GM06990 (cell line): ENCODE data around the gene USP31.

Experiments
- DNase-seq: peaks from one replicate; pipeline ENCODE4 v3.0.0-alpha.2; 2011; ENCODE audit not compliant: insufficient read length; ENCODE audit errors: extremely low read depth
- H3K27me3 ChIP-seq: replicated peaks from 2 replicates; pipeline ENCODE4 v1.6.0; 2011; ENCODE audit warnings: low read length; ENCODE audit not compliant: control insufficient read depth, insufficient read depth
- H3K36me3 ChIP-seq: 2 replicates; pipeline ENCODE4 v1.5.1; 2011; ENCODE audit warnings: low read length; ENCODE audit not compliant: control insufficient read depth, insufficient read depth
- H3K4me3 ChIP-seq: replicated peaks from 2 replicates; pipeline ENCODE4 v1.5.1; 2011; ENCODE audit warnings: low read depth, mild to moderate bottlenecking, control low read depth, low read length
- TF ChIP-seq, protein P1 (sequence below): IDR thresholded peaks from 2 replicates; pipeline ENCODE4 v1.5.1; 2011; ENCODE audit warnings: low read length, control low read depth, mild to moderate bottlenecking, inconsistent platforms; ENCODE audit not compliant: insufficient read depth, poor library complexity, severe bottlenecking

The USP31 gene

DNA sequence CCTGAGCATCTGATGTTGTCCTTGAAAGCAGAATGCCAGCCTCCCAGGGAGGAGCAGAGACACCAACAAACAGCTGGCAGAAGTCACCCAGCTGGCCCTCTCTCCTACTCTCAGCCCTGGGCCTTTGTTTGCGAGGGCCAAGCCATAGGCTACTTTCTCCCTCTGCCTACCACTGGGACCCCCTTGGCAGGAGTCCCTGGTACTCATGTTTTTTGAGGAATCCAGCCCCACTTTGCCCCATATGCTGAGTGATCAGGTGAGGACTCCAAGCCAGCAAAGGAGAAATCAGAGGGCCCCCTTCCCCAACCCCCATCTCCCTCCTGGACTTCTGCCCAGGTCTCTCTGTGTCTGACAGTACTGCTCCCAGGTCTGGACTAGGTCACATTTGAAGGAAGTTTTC lies 121.9 kb downstream of the USP31 start:
- TF ChIP-seq, protein P1, sequence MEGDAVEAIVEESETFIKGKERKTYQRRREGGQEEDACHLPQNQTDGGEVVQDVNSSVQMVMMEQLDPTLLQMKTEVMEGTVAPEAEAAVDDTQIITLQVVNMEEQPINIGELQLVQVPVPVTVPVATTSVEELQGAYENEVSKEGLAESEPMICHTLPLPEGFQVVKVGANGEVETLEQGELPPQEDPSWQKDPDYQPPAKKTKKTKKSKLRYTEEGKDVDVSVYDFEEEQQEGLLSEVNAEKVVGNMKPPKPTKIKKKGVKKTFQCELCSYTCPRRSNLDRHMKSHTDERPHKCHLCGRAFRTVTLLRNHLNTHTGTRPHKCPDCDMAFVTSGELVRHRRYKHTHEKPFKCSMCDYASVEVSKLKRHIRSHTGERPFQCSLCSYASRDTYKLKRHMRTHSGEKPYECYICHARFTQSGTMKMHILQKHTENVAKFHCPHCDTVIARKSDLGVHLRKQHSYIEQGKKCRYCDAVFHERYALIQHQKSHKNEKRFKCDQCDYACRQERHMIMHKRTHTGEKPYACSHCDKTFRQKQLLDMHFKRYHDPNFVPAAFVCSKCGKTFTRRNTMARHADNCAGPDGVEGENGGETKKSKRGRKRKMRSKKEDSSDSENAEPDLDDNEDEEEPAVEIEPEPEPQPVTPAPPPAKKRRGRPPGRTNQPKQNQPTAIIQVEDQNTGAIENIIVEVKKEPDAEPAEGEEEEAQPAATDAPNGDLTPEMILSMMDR = no peak

DNA sequence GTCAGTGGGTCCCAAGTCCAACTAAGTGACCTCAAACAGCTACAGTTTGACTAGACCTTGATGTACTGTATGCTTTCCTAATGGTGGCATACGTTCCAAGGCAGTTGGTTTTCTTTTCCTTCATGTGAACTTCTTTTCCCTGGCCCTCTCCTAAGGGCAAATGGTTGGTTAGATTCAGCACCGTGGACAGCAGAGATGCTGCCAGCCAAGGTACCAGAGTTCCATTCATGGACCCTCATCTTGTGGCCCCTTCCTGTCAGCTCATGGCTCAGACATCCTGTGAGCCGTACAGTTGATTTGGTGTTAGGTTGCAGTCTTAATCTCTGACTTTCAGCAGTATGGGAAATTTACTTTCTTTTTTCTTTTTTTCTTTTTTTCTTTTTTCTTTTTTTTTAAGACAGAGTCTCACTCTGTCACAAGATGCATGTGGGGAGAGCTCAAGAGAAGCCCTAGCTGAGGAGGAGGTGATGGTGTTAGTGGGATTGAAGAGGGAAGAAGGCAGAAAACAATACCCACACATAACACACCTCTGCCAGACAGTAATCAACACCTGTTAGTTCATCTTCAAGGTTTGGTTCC lies 122.4 kb downstream of the USP31 start:
- Histone ChIP-seq H3K4me3 (no peak overlapping the region), H3K27me3 (no peaks in the 10 kb centered on the region; the same call in none of the 2 replicates), H3K36me3 (no peaks in the 10 kb centered on the region)
- TF ChIP-seq, protein P1 = no peak
- DNase-seq = no peak

More for the DNA sequence above, 121.9 kb downstream of the USP31 start:
- DNase-seq = no peak
- Histone ChIP-seq H3K36me3 (no peaks in the 10 kb centered on the region), H3K4me3 (no peak overlapping the region), H3K27me3 (no peaks in the 10 kb centered on the region; the same call in none of the 2 replicates)

DNA sequence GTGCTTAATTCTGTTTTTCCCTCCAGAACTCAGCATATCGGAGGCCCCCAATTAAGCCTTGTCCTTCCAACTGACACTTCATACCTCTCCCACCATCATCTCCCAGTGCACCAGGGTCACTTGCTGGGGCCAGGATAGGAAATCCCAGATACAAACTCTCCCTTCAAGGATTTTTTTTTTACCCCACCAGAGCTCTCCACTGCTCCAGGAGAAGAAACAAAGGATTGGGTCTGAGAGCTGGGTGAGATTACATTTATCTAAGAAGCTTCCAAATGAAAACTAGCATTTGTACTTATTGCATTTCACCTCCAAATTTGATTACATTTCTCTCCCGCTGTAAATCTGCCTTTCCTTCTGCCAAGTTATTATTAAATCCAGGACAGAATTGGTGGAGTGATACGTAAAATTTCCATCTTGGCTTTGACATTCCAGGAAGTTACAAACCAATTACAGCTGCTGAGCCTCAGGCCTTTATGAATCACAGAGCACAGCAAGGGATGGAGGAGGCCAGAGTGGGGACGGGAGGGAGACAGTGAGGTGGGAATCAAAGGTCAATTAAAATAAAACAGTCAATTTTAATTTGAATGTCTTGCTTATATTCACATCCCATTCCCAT lies 123.5 kb downstream of the USP31 start:
- Histone ChIP-seq H3K4me3 (no peak overlapping the region), H3K36me3 (no peaks in the 10 kb centered on the region), H3K27me3 (no peaks in the 10 kb centered on the region; the same call in none of the 2 replicates)
- DNase-seq = no peak
- TF ChIP-seq, protein P1 = no peak

DNA sequence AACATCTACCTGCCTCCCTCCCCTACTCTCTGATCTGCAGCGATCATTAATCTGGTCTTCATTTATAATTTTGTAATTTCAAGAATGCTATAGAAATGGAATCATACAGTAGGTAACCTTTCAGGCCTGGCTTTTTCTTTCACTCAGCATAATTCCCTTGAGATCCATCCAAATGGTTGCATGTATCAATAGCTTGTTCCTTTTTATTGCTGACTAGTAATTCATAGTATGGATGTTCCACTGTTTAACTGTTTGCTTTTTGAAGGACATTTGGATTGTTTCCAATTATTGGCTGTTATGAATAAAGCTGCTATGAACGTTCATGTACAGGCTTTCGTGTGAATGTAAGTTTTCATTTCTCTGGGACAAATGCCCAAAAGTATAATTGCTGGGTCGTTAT lies 125.2 kb downstream of the USP31 start:
- H3K4me3 ChIP-seq = no peak overlapping the region
- no peaks in the 10 kb centered on the region; the same call in 1 of the 2 replicates for H3K27me3 ChIP-seq
- TF ChIP-seq, protein P1 = no peak
- no peak for DNase-seq
- no peaks in the 10 kb centered on the region for H3K36me3 ChIP-seq

DNA sequence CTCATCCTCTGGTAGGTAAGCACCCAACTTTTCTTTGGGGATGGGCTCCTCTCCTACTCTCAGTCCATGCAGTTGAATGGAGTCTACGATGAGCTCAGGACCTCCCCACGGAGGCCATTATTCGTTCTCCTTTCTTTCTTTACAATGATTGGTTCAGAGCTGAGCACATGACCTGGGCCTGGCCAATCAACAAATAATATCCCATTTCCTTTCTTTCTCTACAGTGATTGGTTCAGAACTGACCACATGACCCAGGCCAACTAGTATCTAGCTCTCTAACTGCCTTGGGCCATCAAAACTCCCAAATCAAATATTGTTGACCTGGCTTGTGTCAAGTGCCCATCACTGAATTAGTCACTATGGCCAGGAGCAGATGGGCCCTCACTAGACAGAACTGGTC lies 129.2 kb downstream of the USP31 start:
- TF ChIP-seq, protein P1 = no peak
- Histone ChIP-seq H3K4me3 (no peak overlapping the region), H3K36me3 (no peaks in the 10 kb centered on the region), H3K27me3 (no peaks in the 10 kb centered on the region; the same call in 1 of the 2 replicates)
- DNase-seq = no peak

DNA sequence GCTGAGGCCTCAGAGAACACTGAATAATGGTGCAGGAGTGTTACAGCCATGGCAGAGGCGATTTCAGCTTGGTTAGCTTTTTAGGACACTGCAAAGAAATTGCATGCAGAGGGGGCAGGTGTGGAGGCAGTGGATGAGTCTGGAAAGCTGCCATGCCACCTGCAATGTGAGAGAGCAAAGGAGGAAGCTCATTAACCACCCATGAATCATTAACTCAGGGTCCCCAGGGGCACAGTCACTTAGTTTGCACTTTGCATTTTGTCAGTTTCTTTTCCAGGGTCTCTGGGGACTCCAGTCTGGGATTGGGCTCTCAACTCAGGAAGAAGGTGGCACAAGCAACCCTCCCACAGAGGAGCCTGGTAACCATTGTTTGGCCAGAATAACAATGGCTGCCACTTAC lies 132.9 kb downstream of the USP31 start:
- Histone ChIP-seq H3K4me3 (no peak overlapping the region), H3K27me3 (no peaks in the 10 kb centered on the region), H3K36me3 (no peaks in the 10 kb centered on the region)
- TF ChIP-seq, protein P1 = no peak
- no peak for DNase-seq
